Stomach (tissue), 4 donors: Measurements from ENCODE around the gene USHBP1.

Source experiments
- EP300 ChIP-seq: sonication (generic); formaldehyde crosslinking; IDR thresholded peaks from one replicate; pipeline ENCODE4 v1.6.1; 2017; ENCODE audit warnings: antibody characterized with exemption
- POLR2A ChIP-seq, 4 donors: fragments of 450-650 bp; IDR thresholded peaks; one replicate each; pipeline ENCODE4 v1.6.1; 2016; ENCODE audit warnings: antibody characterized with exemption in 4 of 4, control low read depth in 2 of 4, mild to moderate bottlenecking in 1 of 4, moderate library complexity in 1 of 4
- POLR2AphosphoS5 ChIP-seq, 3 donors: sonication (generic); formaldehyde crosslinking; IDR thresholded peaks; one replicate each; pipeline ENCODE4 v1.6.1; 2016; ENCODE audit warnings: antibody characterized with exemption in 3 of 3
- TF ChIP-seq, protein P1 (sequence below), 7 experiments: fragments of 450-650 bp in 4 of 7; fragments of 200-600 bp in 3 of 7; sonication (generic) in 3 of 7; IDR thresholded peaks; one replicate each; pipeline ENCODE4 v1.5.1; 2016 to 2019; ENCODE audit warnings: antibody characterized with exemption in 7 of 7, control low read depth in 2 of 7, mild to moderate bottlenecking in 1 of 7

DNA sequence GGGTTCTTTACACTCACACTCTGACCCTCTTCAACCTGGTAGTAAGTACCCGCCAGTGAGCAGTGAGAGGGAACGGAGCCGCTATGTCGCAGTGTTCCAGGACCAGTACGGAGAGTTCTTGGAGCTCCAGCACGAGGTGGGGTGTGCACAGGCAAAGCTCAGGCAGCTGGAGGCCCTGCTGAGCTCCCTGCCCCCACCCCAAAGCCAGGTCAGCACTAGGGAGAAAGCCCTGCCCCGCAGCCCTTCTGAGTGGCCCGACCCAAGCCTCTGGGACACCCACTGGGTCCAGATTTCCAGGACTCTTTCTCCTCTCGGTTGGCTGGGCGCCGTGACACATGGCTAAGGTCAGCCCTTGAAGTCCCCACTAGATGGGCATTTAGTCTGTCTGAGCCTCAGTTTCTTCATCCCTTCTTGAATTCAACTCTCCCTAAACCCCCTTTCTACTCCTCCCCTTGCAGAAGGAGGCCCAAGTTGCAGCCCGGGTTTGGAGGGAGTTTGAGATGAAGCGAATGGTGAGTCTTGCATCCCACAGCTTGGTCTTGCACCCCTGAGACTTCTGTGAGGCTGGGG lies 36.7 kb downstream of the USHBP1 start:
- TF ChIP-seq, protein P1, sequence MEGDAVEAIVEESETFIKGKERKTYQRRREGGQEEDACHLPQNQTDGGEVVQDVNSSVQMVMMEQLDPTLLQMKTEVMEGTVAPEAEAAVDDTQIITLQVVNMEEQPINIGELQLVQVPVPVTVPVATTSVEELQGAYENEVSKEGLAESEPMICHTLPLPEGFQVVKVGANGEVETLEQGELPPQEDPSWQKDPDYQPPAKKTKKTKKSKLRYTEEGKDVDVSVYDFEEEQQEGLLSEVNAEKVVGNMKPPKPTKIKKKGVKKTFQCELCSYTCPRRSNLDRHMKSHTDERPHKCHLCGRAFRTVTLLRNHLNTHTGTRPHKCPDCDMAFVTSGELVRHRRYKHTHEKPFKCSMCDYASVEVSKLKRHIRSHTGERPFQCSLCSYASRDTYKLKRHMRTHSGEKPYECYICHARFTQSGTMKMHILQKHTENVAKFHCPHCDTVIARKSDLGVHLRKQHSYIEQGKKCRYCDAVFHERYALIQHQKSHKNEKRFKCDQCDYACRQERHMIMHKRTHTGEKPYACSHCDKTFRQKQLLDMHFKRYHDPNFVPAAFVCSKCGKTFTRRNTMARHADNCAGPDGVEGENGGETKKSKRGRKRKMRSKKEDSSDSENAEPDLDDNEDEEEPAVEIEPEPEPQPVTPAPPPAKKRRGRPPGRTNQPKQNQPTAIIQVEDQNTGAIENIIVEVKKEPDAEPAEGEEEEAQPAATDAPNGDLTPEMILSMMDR (IDR thresholded peaks at IDR 0.05): no peak
- TF ChIP-seq POLR2AphosphoS5 (IDR thresholded peaks at IDR 0.05): no peak
- TF ChIP-seq POLR2A (IDR thresholded peaks at IDR 0.05): no peak
- TF ChIP-seq EP300: no peak
